ENCODE data around the gene LSM3.

LSM3 gene

GRCh38 chr3:14199641-14200040 is 21.0 kb downstream of the LSM3 start:
- no peak overlapping the region for H3K4me3 ChIP-seq (replicated peaks; ENCODE audit: insufficient read depth, low read length)
- H3K27ac ChIP-seq (replicated peaks) = no peak overlapping the region
- no peaks in the 10 kb centered on the region for H3K27me3 ChIP-seq (ENCODE audit: insufficient read depth, poor library complexity, severe bottlenecking)
- no peak for TF ChIP-seq CTCF (IDR thresholded peaks at IDR 0.05; ENCODE audit: insufficient read depth, low read length)
- TF ChIP-seq REST (IDR thresholded peaks at IDR 0.05; ENCODE audit: insufficient replicate concordance, low read depth) = no peak
- TF ChIP-seq SPI1 (IDR thresholded peaks at IDR 0.05; ENCODE audit: borderline replicate concordance, low read depth) = no peak
- no peak for TF ChIP-seq GABPA (IDR thresholded peaks at IDR 0.05; ENCODE audit: low read depth)
- no peak for TF ChIP-seq POLR2AphosphoS5 (IDR thresholded peaks at IDR 0.05; ENCODE audit: low read depth)
- no peak for DNase-seq (ENCODE audit: low read depth in 1 of 2, low spot score in 1 of 2)

GRCh38 chr3:14200276-14200675 is 21.7 kb downstream of the LSM3 start:
- H3K27me3 ChIP-seq (ENCODE audit: insufficient read depth, poor library complexity, severe bottlenecking) = no peaks in the 10 kb centered on the region
- TF ChIP-seq REST (IDR thresholded peaks at IDR 0.05; ENCODE audit: insufficient replicate concordance, low read depth) = no peak
- no peak for TF ChIP-seq GABPA (IDR thresholded peaks at IDR 0.05; ENCODE audit: low read depth)
- TF ChIP-seq POLR2AphosphoS5 (IDR thresholded peaks at IDR 0.05; ENCODE audit: low read depth) = no peak
- TF ChIP-seq SPI1 (IDR thresholded peaks at IDR 0.05; ENCODE audit: borderline replicate concordance, low read depth) = no peak
- no peak for TF ChIP-seq CTCF (IDR thresholded peaks at IDR 0.05; ENCODE audit: insufficient read depth, low read length)
- no peak overlapping the region for H3K27ac ChIP-seq (replicated peaks)
- no peak for DNase-seq (ENCODE audit: low read depth in 1 of 2, low spot score in 1 of 2)
- H3K4me3 ChIP-seq (replicated peaks; ENCODE audit: insufficient read depth, low read length) = no peak overlapping the region

GRCh38 chr3:14200841-14201240 is 22.2 kb downstream of the LSM3 start:
- no peaks in the 10 kb centered on the region for H3K27me3 ChIP-seq (ENCODE audit: insufficient read depth, poor library complexity, severe bottlenecking)
- no peak for DNase-seq (ENCODE audit: low read depth in 1 of 2, low spot score in 1 of 2)
- H3K27ac ChIP-seq (replicated peaks) = no peak overlapping the region
- H3K4me3 ChIP-seq (replicated peaks; ENCODE audit: insufficient read depth, low read length) = no peak overlapping the region
- no peak for TF ChIP-seq REST (IDR thresholded peaks at IDR 0.05; ENCODE audit: insufficient replicate concordance, low read depth)
- TF ChIP-seq CTCF (IDR thresholded peaks at IDR 0.05; ENCODE audit: insufficient read depth, low read length) = no peak
- no peak for TF ChIP-seq GABPA (IDR thresholded peaks at IDR 0.05; ENCODE audit: low read depth)
- no peak for TF ChIP-seq POLR2AphosphoS5 (IDR thresholded peaks at IDR 0.05; ENCODE audit: low read depth)
- no peak for TF ChIP-seq SPI1 (IDR thresholded peaks at IDR 0.05; ENCODE audit: borderline replicate concordance, low read depth)
